HepG2 (cell line): Measurements from ENCODE around the gene SLC4A7. TPM values are rescaled to one million over a fixed set of nuclear protein-coding genes. Genes with fewer than 3 reads are reported as not detected.
"Not testable (repeated sequence)": the region's sequence is repeated elsewhere in the genome, so short reads cannot be mapped to it uniquely, and the experiment has no call there.

Source experiments
- ATAC-seq: fragments of 200-7000 bp; cut with Tn5 transposase; 3 replicates; pipeline ENCODE4 v1.9.1; 2020; ENCODE audit warnings: mild to moderate bottlenecking, moderate library complexity
- BruUV-seq: library from RNA; stranded (reverse); fragments of 400-500 nt; replicated peaks from 2 replicates; lab custom pipeline; 2021; lab: Mats Ljungman, UMichigan
- CTCF ChIA-PET: fragments of 300-600 bp; formaldehyde crosslinking; extraction: SDS; loops from one replicate; lab custom pipeline; 2021; ENCODE audit warnings: low total read pairs, inconsistent platforms, low intra/inter-chr PET ratio; lab: Yijun Ruan, JAX
- POLR2A ChIA-PET: fragments of 350-600 bp; sonication (Branson Sonifier 250); formaldehyde crosslinking; loops from one replicate; lab custom pipeline; 2020; ENCODE audit warnings: antibody characterized with exemption, inconsistent platforms; lab: Yijun Ruan, JAX
- DNase-seq: peaks from one replicate; pipeline ENCODE4 v3.0.0-alpha.2; 2015; ENCODE audit warnings: low spot score
- FAIRE-seq: peaks from 3 replicates; lab custom pipeline; 2011; peaks lifted over from hg19 to GRCh38; lab: Jason Lieb, UNC
- H2AFZ ChIP-seq: one replicate; pipeline ENCODE4 v1.6.1; 2011; ENCODE audit warnings: low read length, inconsistent platforms
- H3K27ac ChIP-seq: fragments of 300-600 bp; 3 replicates; pipeline ENCODE4 v1.8.0; 2011; ENCODE audit warnings: mixed run types, mild to moderate bottlenecking, mixed read lengths, low read length, inconsistent platforms; ENCODE audit not compliant: insufficient read depth; ENCODE audit errors: extremely low read length
- H3K27me3 ChIP-seq, 2 experiments: fragments of 200-600 bp in 1 of 2; 2 replicates in 1 of 2; 3 replicates in 1 of 2; pipeline versions ENCODE4 v1.6.0 to v1.8.0; 2011; ENCODE audit warnings: low read length in 2 of 2, mild to moderate bottlenecking in 2 of 2, moderate library complexity in 2 of 2, inconsistent platforms in 1 of 2; ENCODE audit not compliant: insufficient read depth in 2 of 2, control insufficient read depth in 1 of 2
- H3K36me3 ChIP-seq, 2 experiments: fragments of 200-600 bp in 1 of 2; replicated peaks in 1 of 2; 2 replicates in 1 of 2; 3 replicates in 1 of 2; pipeline versions ENCODE4 v1.5.1 to v1.8.0; 2011; ENCODE audit warnings: low read length in 2 of 2, inconsistent platforms in 1 of 2; ENCODE audit not compliant: insufficient read depth in 2 of 2, control insufficient read depth in 1 of 2
- H3K4me1 ChIP-seq: 2 replicates; pipeline ENCODE4 v1.5.1; 2012; ENCODE audit warnings: low read length, inconsistent platforms; ENCODE audit not compliant: insufficient read depth
- H3K4me2 ChIP-seq: 2 replicates; pipeline ENCODE4 v1.6.0; 2011; ENCODE audit warnings: low read depth, low read length, inconsistent platforms
- H3K4me3 ChIP-seq, 3 experiments: fragments of 200-600 bp in 1 of 3; sonication (generic), shearing (Covaris generic) in 1 of 3; replicated peaks in 1 of 3; 2 replicates each; pipeline ENCODE4 v1.5.1; 2011 to 2016; ENCODE audit warnings: low read length in 3 of 3, inconsistent platforms in 2 of 3, low read depth in 2 of 3, mild to moderate bottlenecking in 2 of 3, control low read depth in 1 of 3, mixed read lengths in 1 of 3; ENCODE audit not compliant: insufficient read depth in 1 of 3
- H3K79me2 ChIP-seq: one replicate; pipeline ENCODE4 v1.6.1; 2011; ENCODE audit warnings: low read length, inconsistent platforms; ENCODE audit not compliant: insufficient read depth
- H3K9ac ChIP-seq: 2 replicates; pipeline ENCODE4 v1.6.0; 2011; ENCODE audit warnings: mild to moderate bottlenecking, low read depth, low read length, inconsistent platforms; ENCODE audit not compliant: insufficient read depth
- H3K9me3 ChIP-seq: 2 replicates; pipeline ENCODE4 v1.5.1; 2012; ENCODE audit warnings: mild to moderate bottlenecking, low read length
- H4K20me1 ChIP-seq: 2 replicates; pipeline ENCODE4 v1.6.0; 2011; ENCODE audit warnings: inconsistent platforms, mild to moderate bottlenecking, low read length, moderate library complexity; ENCODE audit not compliant: insufficient read depth
- CAMTA2 ChIP-seq: sonication (generic); formaldehyde crosslinking; IDR thresholded peaks from 2 replicates; pipeline ENCODE4 v1.4.0; 2020; ENCODE audit warnings: mild to moderate bottlenecking, missing genetic modification reagents, borderline replicate concordance
- CEBPB ChIP-seq: IDR thresholded peaks from 2 replicates; pipeline ENCODE4 v1.6.1; 2011; ENCODE audit warnings: low read depth, low read length, improper control_type of control experiment, borderline replicate concordance
- CSRNP2 ChIP-seq: sonication (generic); formaldehyde crosslinking; conservative IDR thresholded peaks from 2 replicates; pipeline ENCODE4 v1.8.0; 2022; ENCODE audit warnings: low read depth, missing genetic modification reagents
- EED ChIP-seq: sonication (generic); formaldehyde crosslinking; IDR thresholded peaks from 2 replicates; pipeline ENCODE4 v1.5.0; 2020; ENCODE audit warnings: mild to moderate bottlenecking, missing genetic modification reagents
- MIER2 ChIP-seq: IDR thresholded peaks from 2 replicates; pipeline ENCODE4 v1.6.1; 2016; ENCODE audit warnings: missing biosample characterization, missing genetic modification reagents
- MLXIP ChIP-seq: sonication (generic); formaldehyde crosslinking; IDR thresholded peaks from 2 replicates; pipeline ENCODE4 v1.9.0; 2021; ENCODE audit warnings: missing genetic modification reagents, borderline replicate concordance
- MXI1 ChIP-seq: IDR thresholded peaks from 3 replicates; pipeline ENCODE4 v1.6.1; 2012; ENCODE audit warnings: low read depth, low read length, inconsistent platforms, borderline replicate concordance
- REPIN1 ChIP-seq: sonication (generic); formaldehyde crosslinking; IDR thresholded peaks from 2 replicates; pipeline ENCODE4 v1.8.0; 2022; ENCODE audit warnings: missing genetic modification reagents, low read depth, mild to moderate bottlenecking, borderline replicate concordance
- SATB2 ChIP-seq: sonication (generic); formaldehyde crosslinking; IDR thresholded peaks from 2 replicates; pipeline ENCODE4 v1.5.0; 2020; ENCODE audit warnings: missing genetic modification reagents
- ZBTB7A ChIP-seq: sonication (generic); formaldehyde crosslinking; IDR thresholded peaks from 2 replicates; pipeline ENCODE4 v1.8.0; 2022; ENCODE audit warnings: mild to moderate bottlenecking, missing genetic modification reagents
- ZNF33A ChIP-seq: sonication (generic); formaldehyde crosslinking; IDR thresholded peaks from 2 replicates; pipeline ENCODE4 v1.5.1; 2020; ENCODE audit warnings: missing genetic modification reagents, mild to moderate bottlenecking, moderate library complexity, borderline replicate concordance
- ZNF703 ChIP-seq: sonication (generic); formaldehyde crosslinking; IDR thresholded peaks from 2 replicates; pipeline ENCODE4 v1.5.1; 2020; ENCODE audit warnings: missing genetic modification reagents, mild to moderate bottlenecking, moderate library complexity, borderline replicate concordance
- WGBS: methylation state at CpG from one replicate; pipeline ENCODE4 v1.1.6; 2017; ENCODE audit warnings: low lambda C conversion rate; 5-methylcytosine and 5-hydroxymethylcytosine counted together
- in situ Hi-C: cut with HindIII; loops from 2 replicates; pipeline ENCODE4 v1.10.0; 2017; ENCODE audit warnings: low pct_unique_long_range_greater_than_20kb; ENCODE audit not compliant: extremely low pct_ligation_motif_present
- intact Hi-C: fragments of 100-400 bp; cut with micrococcal nuclease; formaldehyde crosslinking; loops from one replicate; pipeline ENCODE4 v1.10.0; 2022; ENCODE audit not compliant: unreplicated experiment
- polyA plus RNA-seq, 8 experiments: library from polyadenylated mRNA; depleted of rRNA in 3 of 8; stranded (reverse) in 7 of 8; unstranded in 1 of 8; fragments of >200 nt; fragmentation: Illumina TruSeq in 4 of 8; extraction: Trizol in 4 of 8; gene quantifications; 2 replicates each; pipeline versions ENCODE4 v1.2.1 to v1.2.3, GENCODE V29; 2011 to 2016; ENCODE audit warnings: low read depth in 4 of 8, missing spikeins in 1 of 8, mixed read lengths in 1 of 8; ENCODE audit not compliant: insufficient read depth in 1 of 8
- total RNA-seq, 5 experiments: library from RNA; depleted of rRNA; stranded (reverse); fragments of >200 nt; fragmentation: Illumina TruSeq; extraction: Trizol; gene quantifications; 2 replicates each; pipeline ENCODE4 v1.2.3, GENCODE V29; 2016; ENCODE audit warnings: low read depth in 1 of 5
- TF ChIP-seq, protein P1 (sequence below): sonication (generic); formaldehyde crosslinking; IDR thresholded peaks from 2 replicates; pipeline ENCODE4 v1.4.0; 2020; ENCODE audit warnings: mild to moderate bottlenecking, missing genetic modification reagents

The SLC4A7 gene
- total and polyA plus RNA-seq, 2 of the 13 experiments (the other 11 are each of a cell fraction or from before 2014, with no cell fraction given): 16.4 to 43.8 TPM

DNA sequence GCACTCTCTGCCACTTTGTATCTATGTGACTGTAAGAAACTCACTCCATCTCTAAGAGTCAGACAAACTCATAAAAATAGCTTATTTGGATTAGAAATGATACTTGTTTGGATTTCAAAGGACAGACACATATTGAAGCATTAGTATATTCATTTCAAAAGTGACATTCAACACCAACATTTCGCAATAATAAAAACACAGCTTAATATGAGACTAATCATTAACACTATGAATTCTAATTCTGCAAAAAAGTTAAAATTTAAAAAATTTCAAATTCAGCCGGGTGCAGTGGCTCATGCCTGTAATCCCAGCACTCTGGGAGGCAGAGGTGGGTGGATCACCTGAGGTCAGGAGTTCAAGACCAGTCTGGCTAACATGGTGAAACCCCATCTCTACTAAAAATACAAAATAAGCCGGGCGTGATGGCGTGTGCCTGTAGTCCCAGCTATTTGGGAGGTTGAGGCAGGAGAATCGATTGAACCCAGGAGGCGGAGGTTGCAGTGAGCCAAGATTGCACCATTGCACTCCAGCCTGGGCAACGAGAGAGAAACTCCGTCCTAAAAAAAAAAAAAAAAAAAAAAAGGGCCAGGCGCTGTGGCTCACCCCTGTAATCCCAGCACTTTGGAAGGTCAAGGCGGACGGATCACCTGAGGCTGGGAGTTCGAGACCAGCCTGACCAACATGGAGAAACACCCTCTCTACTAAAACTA is 59.2 kb downstream of the SLC4A7 start:
- H4K20me1 ChIP-seq, H3K27ac ChIP-seq, H3K4me3 ChIP-seq, H3K9ac ChIP-seq, H3K9me3 ChIP-seq, FAIRE-seq, intact Hi-C loops, H3K79me2 ChIP-seq, DNase-seq, H3K27me3 ChIP-seq, in situ Hi-C loops, POLR2A ChIA-PET, ATAC-seq, CTCF ChIA-PET, H2AFZ ChIP-seq, H3K4me1 ChIP-seq, BruUV-seq, H3K4me2 ChIP-seq: not testable (repeated sequence)
- peaks cover 5 to 33% of the 10 kb centered on the region in 2 experiments for H3K36me3 ChIP-seq
- WGBS: 98% methylated on average over 13 of the region's 13 CpGs
- peak; percentile 82 for TF ChIP-seq CEBPB

- no peak overlapping the region for H3K27ac ChIP-seq
- H2AFZ ChIP-seq: no peak overlapping the region
- no peaks in the 10 kb centered on the region for H3K27me3 ChIP-seq
- H3K36me3 ChIP-seq: peaks cover 8 to 26% of the 10 kb centered on the region in 2 experiments
- no peak overlapping the region for H3K9ac ChIP-seq
- FAIRE-seq (no peak), ATAC-seq (no peak), DNase-seq (no peak)
- H3K4me3 ChIP-seq: no peak overlapping the region
- BruUV-seq: no TSS peak
- H3K4me2 ChIP-seq: no peak overlapping the region
- WGBS: 98% methylated on average over 5 of the region's 5 CpGs
- intact Hi-C loops: no loop called here
- no peaks in the 10 kb centered on the region for H3K4me1 ChIP-seq
- in situ Hi-C loops: no loop called here
- no peaks in the 10 kb centered on the region for H4K20me1 ChIP-seq
- H3K79me2 ChIP-seq: no peaks in the 10 kb centered on the region
- ChIA-PET POLR2A (no interaction called here), CTCF (no interaction called here)
- no peaks in the 10 kb centered on the region for H3K9me3 ChIP-seq
- TF ChIP-seq ZBTB7A (no peak), MIER2 (no peak), MXI1 (no peak), SATB2 (CRISPR knock-in tag) (no peak), MLXIP (no peak), EED (no peak), CSRNP2 (CRISPR knock-in tag) (no peak), ZNF33A (CRISPR knock-in tag) (no peak), CAMTA2 (CRISPR knock-in tag) (no peak), REPIN1 (CRISPR knock-in tag) (no peak), ZNF703 (CRISPR knock-in tag) (no peak)
- TF ChIP-seq, protein P1, sequence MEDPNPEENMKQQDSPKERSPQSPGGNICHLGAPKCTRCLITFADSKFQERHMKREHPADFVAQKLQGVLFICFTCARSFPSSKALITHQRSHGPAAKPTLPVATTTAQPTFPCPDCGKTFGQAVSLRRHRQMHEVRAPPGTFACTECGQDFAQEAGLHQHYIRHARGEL (CRISPR knock-in tag): no peak
Measured at GRCh38 chr3:27423463-27423862, 60.7 kb downstream of the SLC4A7 start.
